ENCODE results near the gene RNF133.

The RNF133 gene

DNA sequence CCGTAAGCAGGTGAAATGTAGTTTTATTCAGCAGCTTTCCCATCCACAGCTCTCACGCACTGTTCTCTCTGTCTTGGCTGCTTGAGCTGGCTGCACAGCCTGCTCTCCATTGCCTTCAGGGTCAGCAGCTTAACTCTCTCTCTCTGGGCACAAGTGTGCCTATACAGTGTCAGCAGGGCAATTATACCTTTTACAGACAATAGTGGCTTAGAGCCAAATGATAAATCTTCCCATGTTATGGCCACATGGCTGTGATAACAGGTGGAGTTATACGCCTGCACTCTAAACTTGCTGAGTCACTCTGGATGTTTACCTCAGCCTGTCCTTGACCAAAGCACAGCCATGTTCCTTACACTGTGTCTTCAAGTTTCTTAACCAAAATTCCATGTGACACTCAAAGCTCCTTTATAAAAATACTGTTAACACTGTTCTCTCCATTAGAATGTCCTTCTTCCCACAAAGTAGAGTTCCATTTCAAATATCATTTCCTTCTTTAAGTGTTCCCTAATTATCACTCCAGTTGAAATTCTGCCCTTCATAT, 6.1 kb downstream of the RNF133 start:
- TF ChIP-seq, protein P1, sequence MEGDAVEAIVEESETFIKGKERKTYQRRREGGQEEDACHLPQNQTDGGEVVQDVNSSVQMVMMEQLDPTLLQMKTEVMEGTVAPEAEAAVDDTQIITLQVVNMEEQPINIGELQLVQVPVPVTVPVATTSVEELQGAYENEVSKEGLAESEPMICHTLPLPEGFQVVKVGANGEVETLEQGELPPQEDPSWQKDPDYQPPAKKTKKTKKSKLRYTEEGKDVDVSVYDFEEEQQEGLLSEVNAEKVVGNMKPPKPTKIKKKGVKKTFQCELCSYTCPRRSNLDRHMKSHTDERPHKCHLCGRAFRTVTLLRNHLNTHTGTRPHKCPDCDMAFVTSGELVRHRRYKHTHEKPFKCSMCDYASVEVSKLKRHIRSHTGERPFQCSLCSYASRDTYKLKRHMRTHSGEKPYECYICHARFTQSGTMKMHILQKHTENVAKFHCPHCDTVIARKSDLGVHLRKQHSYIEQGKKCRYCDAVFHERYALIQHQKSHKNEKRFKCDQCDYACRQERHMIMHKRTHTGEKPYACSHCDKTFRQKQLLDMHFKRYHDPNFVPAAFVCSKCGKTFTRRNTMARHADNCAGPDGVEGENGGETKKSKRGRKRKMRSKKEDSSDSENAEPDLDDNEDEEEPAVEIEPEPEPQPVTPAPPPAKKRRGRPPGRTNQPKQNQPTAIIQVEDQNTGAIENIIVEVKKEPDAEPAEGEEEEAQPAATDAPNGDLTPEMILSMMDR (conservative IDR thresholded peaks at IDR 0.05; ENCODE audit: low read depth, low read length), result no peak
- DNase-seq (ENCODE audit: low read depth), result no peak
- H3K4me3 ChIP-seq (ENCODE audit: low read depth, low read length), result no peak overlapping the region

DNA sequence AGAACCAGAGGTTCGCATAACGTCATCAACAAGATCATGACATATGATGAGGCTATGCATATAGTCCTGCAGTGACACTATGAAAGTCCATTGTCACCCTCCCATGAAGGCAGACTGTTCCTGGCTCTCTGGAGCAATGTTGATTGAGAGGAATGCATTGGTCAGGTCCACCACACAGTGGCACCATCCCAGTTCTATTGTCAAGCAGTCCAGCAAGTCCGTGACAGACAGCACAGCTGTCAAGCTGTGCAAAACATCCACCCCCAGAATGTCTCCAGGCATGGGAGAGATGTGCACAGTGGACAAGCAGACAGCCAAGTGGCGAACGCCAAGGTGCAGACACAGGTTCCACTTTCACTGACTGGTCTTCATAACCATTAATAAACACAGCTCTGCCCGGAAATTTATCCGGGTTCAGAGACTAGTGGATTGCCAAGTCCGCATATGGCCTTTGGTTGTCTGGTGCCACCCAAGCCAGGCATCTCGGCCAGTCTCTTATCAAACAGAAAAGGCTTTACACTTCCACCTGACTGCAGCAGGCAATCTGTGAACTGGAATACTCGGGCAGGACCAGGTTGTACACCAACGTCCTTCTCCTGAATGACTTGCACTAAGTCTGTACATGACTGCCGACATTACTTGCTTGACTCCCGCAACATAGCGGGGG, 7.2 kb downstream of the RNF133 start:
- TF ChIP-seq, protein P1 (conservative IDR thresholded peaks at IDR 0.05; ENCODE audit: low read depth, low read length), result no peak
- no peak for DNase-seq (ENCODE audit: low read depth)
- H3K4me3 ChIP-seq (ENCODE audit: low read depth, low read length), result no peak overlapping the region

DNA sequence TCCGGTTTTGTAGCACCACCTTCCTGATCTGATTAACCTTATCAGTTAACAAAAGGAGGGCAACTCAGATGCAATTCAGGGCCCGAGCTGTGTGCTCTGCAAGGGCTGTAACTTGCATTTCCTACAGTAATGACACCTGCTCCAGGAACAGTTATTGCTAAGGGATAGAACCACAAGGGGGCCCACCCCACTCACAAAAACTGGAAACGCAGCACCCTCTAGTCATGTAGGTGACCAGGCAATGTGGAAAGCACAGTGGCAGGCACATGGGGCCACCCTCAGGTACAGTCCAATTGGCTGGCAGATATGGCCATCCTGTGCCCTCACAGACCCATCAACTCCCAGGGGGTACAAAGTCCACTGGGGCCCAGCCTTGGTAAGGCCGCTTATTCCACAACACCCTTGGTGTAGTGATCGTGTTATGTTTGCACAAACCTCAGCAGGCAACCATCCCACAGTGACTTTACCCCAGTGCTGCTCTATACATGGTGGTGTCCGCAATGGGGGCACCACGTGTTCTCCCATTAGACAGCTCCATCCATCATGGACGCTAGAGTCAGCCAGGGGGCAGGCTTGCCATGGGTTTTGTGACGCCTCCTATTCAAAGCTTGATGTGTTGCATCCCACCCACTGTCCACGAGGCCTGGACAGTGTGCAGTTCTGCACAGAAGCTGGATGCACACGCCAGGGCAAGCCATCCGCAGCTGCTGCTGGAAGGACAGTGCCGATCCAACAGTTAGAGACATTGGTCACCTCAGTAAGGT, 9.4 kb downstream of the RNF133 start:
- TF ChIP-seq, protein P1 (conservative IDR thresholded peaks at IDR 0.05; ENCODE audit: low read depth, low read length), result no peak
- no peak overlapping the region for H3K4me3 ChIP-seq (ENCODE audit: low read depth, low read length)
- DNase-seq (ENCODE audit: low read depth), result no peak

DNA sequence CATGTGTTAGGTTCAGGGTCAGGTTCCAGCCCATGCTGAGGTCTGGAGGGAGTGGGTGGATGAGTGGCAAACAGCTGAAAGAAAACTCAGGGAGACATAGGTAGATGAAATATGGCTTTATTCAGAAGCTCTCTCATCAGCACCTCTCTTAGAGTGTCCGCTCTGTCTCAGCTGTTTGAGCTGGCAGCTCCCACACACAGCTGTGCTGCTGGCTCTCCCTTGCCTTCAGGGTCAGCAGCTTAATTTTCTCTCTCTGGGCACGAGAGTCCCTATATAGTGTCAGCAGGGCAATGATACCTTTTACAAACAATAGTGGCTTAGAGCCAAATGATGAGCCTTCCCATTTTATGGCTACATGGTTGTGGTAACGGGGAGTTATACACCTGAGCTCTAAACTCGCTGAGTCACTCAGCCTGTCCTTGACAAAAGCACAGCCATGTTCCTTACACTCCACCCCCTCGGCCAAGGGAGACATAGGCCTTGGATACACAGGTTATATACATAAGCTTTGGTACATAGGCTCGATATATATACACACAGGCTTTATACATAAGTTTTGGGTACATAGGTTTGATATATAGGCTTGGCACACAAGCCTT, 10.4 kb downstream of the RNF133 start:
- no peak for DNase-seq (ENCODE audit: low read depth)
- TF ChIP-seq, protein P1 (conservative IDR thresholded peaks at IDR 0.05; ENCODE audit: low read depth, low read length), result no peak
- H3K4me3 ChIP-seq (ENCODE audit: low read depth, low read length), result no peak overlapping the region

DNA sequence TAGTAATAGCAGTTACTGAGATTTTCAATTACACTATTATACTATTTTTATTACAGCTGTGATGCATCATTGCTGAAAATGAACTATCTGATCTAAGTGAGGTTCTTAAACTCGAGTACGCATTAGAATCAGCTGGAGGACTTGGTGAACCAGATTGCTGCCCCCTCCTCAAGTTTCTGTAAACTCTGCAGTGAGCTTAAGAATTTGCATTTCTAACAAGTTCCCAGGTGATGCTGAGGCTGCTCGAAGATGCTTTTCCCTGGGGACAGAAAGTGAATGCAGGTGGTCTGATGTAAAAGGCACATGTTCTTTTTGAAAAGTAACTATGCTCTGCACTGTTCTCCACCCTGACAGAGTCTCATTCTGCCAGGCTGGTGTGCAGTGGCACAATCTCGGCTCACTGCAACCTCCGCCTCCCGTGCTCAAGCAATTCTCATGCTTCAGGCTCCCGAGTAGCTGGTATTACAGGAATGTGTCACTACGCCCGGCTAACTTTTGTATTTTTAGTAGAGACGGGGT, 12.5 kb downstream of the RNF133 start:
- no peak overlapping the region for H3K4me3 ChIP-seq (ENCODE audit: low read depth, low read length)
- TF ChIP-seq, protein P1 (conservative IDR thresholded peaks at IDR 0.05; ENCODE audit: low read depth, low read length), result no peak
- DNase-seq (ENCODE audit: low read depth), result no peak

DNA sequence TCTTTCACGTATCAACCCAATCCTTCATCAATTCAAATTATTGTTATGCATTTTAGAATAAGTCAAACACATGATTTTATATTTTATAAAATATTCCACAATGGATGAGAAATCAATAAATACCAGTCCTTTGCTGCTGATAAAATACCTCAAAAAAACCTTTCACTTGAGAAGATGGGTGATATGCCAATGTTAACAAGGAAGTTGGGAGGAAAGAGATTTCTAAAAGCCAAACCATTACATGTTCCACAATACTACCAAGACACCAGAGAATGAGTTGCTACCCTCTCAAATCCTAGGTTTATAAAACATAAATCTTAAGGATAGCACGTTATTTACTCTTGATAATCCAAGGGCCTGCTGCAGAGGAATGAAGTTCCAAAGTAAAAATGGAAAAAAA, 14.4 kb downstream of the RNF133 start:
- DNase-seq (ENCODE audit: low read depth), result no peak
- no peak overlapping the region for H3K4me3 ChIP-seq (ENCODE audit: low read depth, low read length)
- TF ChIP-seq, protein P1 (conservative IDR thresholded peaks at IDR 0.05; ENCODE audit: low read depth, low read length), result no peak
